ENCODE results near the gene MYO16. TPM values are rescaled to one million over a fixed set of nuclear protein-coding genes. Genes with fewer than 3 reads are reported as not detected.

MYO16 gene
- total RNA-seq, 3 donors from 2014 or later: 0.08 TPM; not detected in 2

- Mint-ChIP-seq H3K4me1 (ENCODE audit: low read depth) (peaks cover under 1% of the 10 kb centered on the region), H3K27me3 (ENCODE audit: low read depth) (peaks cover 6% of the 10 kb centered on the region), H3K9me3 (no peaks in the 10 kb centered on the region), H3K4me3 (no peak overlapping the region), H3K36me3 (ENCODE audit: insufficient read depth) (no peaks in the 10 kb centered on the region)
- DNase-seq (no peak), ATAC-seq (no peak)
Measured at GRCh38 chr13:109157275-109157674, 527.9 kb downstream of the MYO16 start.

DNA sequence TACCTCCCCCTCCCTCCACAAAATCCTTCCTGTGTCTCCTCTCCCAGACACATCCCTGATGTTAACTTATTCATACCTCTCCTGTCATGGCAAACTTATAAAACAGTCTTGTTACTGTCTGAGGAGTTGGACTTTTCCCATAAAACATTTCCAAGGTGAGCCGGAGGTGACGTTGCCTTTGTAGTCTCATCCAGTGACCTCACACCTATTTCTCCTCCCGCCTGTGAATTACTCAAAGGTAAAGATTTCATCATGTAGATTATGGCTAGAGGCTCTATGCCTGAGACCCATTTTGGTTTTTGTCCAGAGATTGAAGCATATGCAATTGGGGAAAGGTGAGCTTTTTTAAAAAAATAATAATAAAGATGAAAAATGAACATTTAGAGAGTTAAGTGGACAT, 529.0 kb downstream of the MYO16 start:
- Mint-ChIP-seq H3K36me3 (ENCODE audit: insufficient read depth) (no peaks in the 10 kb centered on the region), H3K9me3 (no peaks in the 10 kb centered on the region), H3K27me3 (ENCODE audit: low read depth) (peaks cover 6% of the 10 kb centered on the region), H3K4me1 (ENCODE audit: low read depth) (peaks cover 4% of the 10 kb centered on the region), H3K4me3 (no peak overlapping the region)
- DNase-seq (no peak), ATAC-seq (no peak)

DNA sequence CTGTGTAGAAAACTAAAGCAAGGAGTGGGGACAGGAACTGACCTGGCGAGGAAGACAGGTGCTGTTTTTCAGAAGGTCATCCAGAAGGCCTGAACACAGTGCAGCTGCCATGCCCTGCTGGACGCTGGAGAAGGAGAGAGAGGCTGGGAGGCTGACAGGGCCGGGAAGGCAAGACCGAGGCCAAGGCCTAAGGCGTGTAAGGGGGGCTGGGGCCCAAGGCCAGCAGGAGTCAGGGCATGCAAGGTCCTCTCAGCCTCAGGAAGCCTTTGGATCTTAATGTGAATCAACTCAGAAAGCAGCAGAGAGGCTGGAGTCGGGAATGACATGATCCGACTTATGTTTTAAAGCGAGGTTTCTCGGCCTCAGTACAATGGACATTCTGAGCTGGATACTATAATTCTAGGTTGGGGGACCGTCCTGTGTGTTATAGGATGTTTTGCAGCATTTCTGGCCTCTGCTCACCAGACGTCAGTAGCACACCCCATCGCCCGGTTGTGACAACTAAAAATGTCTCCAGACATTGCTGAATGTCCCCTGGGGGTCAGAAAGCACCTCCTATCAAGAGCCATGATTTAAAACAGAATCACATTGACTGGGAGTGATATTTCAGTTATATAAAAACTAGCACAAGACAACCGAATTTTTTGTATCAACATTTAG, 530.4 kb downstream of the MYO16 start:
- DNase-seq (no peak), ATAC-seq (no peak)
- H3K36me3 Mint-ChIP-seq (ENCODE audit: insufficient read depth): no peaks in the 10 kb centered on the region
- no peak overlapping the region for H3K4me3 Mint-ChIP-seq
- H3K27me3 Mint-ChIP-seq (ENCODE audit: low read depth): peaks cover 6% of the 10 kb centered on the region
- no peaks in the 10 kb centered on the region for H3K9me3 Mint-ChIP-seq
- peaks cover 4% of the 10 kb centered on the region for H3K4me1 Mint-ChIP-seq (ENCODE audit: low read depth)

DNA sequence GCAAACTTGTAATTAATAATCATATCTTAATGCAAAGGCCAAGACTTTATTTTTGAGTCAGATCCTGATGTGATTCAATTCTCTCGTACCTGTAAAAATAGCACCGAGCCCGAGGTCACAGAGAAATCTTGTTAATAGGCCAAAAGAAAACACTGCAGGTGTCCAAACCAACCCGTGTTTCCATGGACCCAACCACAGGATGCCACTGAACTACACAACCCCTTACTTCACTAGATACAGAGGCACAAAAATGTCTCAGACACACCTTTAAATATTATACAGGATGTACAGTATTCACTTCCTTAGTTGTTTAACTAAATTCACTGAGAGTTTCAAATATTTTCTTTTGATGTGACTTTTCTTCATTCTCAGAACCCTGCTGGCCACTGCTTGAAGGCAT, 530.9 kb downstream of the MYO16 start:
- H3K36me3 Mint-ChIP-seq (ENCODE audit: insufficient read depth): no peaks in the 10 kb centered on the region
- H3K27me3 Mint-ChIP-seq (ENCODE audit: low read depth): peaks cover 6% of the 10 kb centered on the region
- H3K4me1 Mint-ChIP-seq (ENCODE audit: low read depth): peaks cover 4% of the 10 kb centered on the region

GRCh38 chr13:109160887-109161669, 531.7 kb downstream of the MYO16 start:
- Mint-ChIP-seq H3K9me3 (no peaks in the 10 kb centered on the region), H3K27me3 (ENCODE audit: low read depth) (peaks cover 5% of the 10 kb centered on the region), H3K4me1 (ENCODE audit: low read depth) (peaks cover 4% of the 10 kb centered on the region), H3K4me3 (no peak overlapping the region), H3K36me3 (ENCODE audit: insufficient read depth) (no peaks in the 10 kb centered on the region)
- DNase-seq (no peak), ATAC-seq (no peak)

More for the DNA sequence above, 530.9 kb downstream of the MYO16 start:
- Mint-ChIP-seq H3K9me3 (no peaks in the 10 kb centered on the region), H3K4me3 (no peak overlapping the region)
- DNase-seq (no peak), ATAC-seq (no peak)

DNA sequence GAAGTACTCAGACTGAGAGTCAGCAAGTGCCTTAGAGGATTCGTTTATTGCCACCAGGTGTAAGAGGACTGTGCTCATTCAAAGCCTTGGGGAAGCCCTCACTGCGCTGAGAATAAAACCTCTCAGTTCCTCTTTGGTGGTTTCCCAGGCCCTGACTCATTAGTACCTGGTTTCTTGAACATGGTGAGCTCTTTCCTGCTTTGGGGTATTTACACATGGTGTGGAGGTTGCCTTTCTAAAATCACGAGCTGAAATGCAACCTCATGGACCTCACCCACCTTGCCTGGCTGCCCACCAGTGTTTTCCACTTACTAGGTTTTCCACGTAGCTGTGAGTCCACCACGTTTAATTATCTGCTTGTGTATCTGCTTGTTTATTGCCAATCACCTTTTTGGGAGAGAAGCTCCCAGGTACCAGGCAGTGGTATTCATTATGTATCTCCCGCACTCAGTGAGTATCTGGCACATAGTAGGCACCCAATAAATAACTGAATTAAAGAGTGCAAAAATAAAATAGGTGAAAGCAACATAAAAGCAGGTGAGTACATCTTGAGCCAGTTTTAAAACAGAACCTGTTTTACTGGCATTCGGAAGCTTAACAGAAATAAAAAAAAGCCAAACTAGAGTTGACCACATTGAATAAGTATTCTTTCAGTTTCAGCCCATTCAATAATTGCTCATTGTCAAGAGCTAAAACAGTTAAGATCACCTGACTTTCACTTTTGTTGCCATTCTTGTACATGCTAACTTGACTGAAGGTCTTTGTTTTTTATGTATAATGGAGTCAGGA, 533.0 kb downstream of the MYO16 start:
- Mint-ChIP-seq H3K27me3 (ENCODE audit: low read depth) (peaks cover 2% of the 10 kb centered on the region), H3K36me3 (ENCODE audit: insufficient read depth) (no peaks in the 10 kb centered on the region), H3K4me3 (no peak overlapping the region), H3K4me1 (ENCODE audit: low read depth) (peaks cover 4% of the 10 kb centered on the region), H3K9me3 (no peaks in the 10 kb centered on the region)
- DNase-seq (no peak), ATAC-seq (peak; percentile 85 to 89)

DNA sequence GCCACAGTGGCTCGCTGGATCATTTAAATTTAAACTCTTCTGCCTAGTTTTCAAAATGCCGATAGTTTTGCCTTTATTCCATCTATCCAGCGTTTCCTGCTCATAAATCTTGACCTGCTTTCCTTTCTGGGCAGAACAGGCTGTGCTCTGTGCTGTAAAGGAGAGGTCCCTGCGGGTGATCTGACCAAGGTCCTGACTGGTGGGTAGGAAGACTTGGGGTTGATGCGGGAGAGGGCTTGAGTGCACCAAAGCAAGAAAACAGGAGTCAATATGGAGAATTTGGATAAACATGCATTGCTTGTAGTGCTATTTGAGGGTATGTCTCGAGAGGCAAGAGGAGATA, 533.6 kb downstream of the MYO16 start:
- no peak for DNase-seq
- Mint-ChIP-seq H3K4me1 (ENCODE audit: low read depth) (peaks cover 4% of the 10 kb centered on the region), H3K4me3 (no peak overlapping the region), H3K27me3 (ENCODE audit: low read depth) (peaks cover 2% of the 10 kb centered on the region), H3K9me3 (no peaks in the 10 kb centered on the region), H3K36me3 (ENCODE audit: insufficient read depth) (no peaks in the 10 kb centered on the region)
- ATAC-seq: no peak

DNA sequence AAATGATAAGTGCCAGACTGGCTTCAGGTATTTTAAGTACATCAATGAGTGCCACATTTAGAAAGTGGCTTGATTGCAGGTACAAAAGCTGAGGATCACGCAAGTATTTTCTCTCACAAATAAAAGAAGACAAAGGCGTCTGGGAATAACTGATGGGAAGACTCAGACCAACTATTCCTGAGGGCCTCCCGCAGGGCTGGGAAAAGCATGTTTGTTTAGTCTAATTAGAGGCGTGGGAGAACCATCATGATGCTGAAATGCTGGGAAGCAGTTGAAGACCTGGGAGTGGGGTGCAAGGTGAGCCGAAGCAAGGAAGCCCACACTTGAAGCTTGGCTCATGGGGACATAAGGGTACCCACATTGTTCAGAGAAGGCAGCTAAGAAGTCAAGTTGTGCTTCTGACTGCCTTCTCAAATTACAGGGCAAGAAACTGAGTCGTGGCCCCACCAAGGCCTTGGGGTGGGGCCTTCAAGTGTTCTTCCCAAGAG, 536.0 kb downstream of the MYO16 start:
- DNase-seq: no peak
- Mint-ChIP-seq H3K27me3 (ENCODE audit: low read depth) (peaks cover 2% of the 10 kb centered on the region), H3K4me1 (ENCODE audit: low read depth) (peaks cover 4% of the 10 kb centered on the region), H3K36me3 (ENCODE audit: insufficient read depth) (no peaks in the 10 kb centered on the region), H3K9me3 (no peaks in the 10 kb centered on the region), H3K4me3 (no peak overlapping the region)
- no peak for ATAC-seq

DNA sequence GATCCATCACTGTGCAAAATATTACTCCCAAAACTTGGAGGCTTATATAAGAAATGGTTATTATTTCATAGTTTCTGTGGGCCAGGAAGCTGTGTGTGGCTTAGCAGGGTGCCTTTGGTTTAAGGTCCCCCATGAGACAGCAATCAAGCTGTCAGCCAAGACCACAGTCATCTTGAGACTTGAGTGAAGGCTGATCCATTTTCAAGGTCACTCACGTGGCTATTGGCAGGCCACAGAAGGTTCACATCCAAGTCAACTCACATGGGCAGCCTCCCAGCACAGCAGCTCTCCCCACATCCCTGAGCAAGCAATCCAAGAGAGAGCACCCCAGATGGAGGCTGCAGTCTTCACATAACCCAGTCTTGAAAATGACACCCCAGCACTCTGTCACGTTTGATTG, 537.4 kb downstream of the MYO16 start:
- H3K4me3 Mint-ChIP-seq: no peak overlapping the region
- peaks cover 2% of the 10 kb centered on the region for H3K27me3 Mint-ChIP-seq (ENCODE audit: low read depth)
- no peaks in the 10 kb centered on the region for H3K36me3 Mint-ChIP-seq (ENCODE audit: insufficient read depth)
- DNase-seq: no peak
- peaks cover 4% of the 10 kb centered on the region for H3K4me1 Mint-ChIP-seq (ENCODE audit: low read depth)
- no peaks in the 10 kb centered on the region for H3K9me3 Mint-ChIP-seq
- no peak for ATAC-seq

DNA sequence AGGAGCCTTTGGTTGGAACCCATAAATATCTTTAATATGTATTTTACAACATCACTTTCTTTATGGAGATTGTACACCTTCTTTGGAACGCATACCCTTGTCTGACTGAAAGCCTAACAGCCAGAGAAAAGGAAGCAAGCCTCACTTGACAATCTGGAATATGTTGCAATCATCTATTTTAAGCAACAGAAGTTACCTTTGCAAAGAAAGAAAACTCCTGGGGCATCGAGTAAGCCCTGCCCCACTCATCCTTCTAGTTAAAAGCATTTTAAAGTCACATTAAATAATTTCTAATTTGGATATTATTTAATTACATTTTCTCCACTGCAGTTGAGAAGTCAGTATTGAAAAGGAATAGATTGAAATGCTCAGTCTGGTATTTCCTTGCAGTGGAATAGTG, 542.7 kb downstream of the MYO16 start:
- Mint-ChIP-seq H3K4me3 (no peak overlapping the region), H3K4me1 (ENCODE audit: low read depth) (no peaks in the 10 kb centered on the region), H3K9me3 (no peaks in the 10 kb centered on the region), H3K27me3 (ENCODE audit: low read depth) (no peaks in the 10 kb centered on the region), H3K36me3 (ENCODE audit: insufficient read depth) (no peaks in the 10 kb centered on the region)
- no peak for DNase-seq
- ATAC-seq: no peak

DNA sequence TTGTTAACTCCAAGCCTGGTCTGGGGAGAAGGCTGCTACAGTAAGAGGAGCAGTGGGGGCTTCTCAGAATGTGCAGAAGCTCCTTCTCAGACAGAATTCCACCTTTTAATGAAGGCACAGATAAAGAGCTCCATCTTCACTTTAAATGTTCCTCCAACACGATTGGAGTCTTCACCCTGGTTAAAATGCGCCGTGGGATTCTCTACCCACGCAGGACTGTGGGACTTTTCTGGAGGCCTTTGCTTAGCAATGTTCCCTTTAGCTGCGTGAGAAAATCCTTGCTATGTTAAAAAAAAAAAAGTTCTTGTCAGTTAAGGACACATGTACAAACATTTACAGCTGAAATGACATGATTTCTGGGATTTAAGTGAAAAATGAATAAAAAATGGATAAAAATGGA, 546.3 kb downstream of the MYO16 start:
- Mint-ChIP-seq H3K27me3 (ENCODE audit: low read depth) (no peaks in the 10 kb centered on the region), H3K36me3 (ENCODE audit: insufficient read depth) (no peaks in the 10 kb centered on the region), H3K4me3 (no peak overlapping the region), H3K9me3 (no peaks in the 10 kb centered on the region), H3K4me1 (ENCODE audit: low read depth) (no peaks in the 10 kb centered on the region)
- DNase-seq (no peak), ATAC-seq (no peak)

DNA sequence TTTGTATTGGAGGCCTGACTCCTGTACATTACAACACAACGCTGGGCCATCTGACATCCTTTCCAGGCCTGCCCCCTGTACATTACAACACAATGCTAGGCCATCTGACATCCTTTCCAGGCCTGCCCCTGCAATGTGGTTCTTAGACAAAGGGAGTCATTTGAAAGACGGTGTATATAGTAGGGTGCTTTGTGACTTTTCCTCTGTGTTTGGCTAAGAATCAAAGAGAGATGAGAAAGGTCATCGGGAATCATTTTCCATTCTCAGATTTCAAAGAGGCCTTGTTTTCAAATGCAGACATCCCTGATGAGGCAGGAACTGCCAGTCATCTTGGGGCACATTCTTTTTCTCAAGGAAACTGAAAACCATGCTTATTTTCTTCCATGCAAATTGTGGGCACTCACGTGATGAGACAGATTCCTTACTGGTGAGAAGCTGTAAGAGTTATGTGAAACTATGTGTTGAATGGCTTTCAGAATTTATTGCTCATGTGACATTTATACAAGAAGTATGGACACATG, 551.6 kb downstream of the MYO16 start:
- Mint-ChIP-seq H3K27me3 (ENCODE audit: low read depth) (peaks cover 2% of the 10 kb centered on the region), H3K4me3 (no peak overlapping the region), H3K9me3 (no peaks in the 10 kb centered on the region), H3K4me1 (ENCODE audit: low read depth) (no peaks in the 10 kb centered on the region), H3K36me3 (ENCODE audit: insufficient read depth) (no peaks in the 10 kb centered on the region)
- DNase-seq (no peak), ATAC-seq (no peak)

GRCh38 chr13:109182777-109183465, 553.5 kb downstream of the MYO16 start:
- Mint-ChIP-seq H3K4me3 (no peak overlapping the region), H3K27me3 (ENCODE audit: low read depth) (peaks cover 7% of the 10 kb centered on the region), H3K36me3 (ENCODE audit: insufficient read depth) (no peaks in the 10 kb centered on the region), H3K9me3 (no peaks in the 10 kb centered on the region), H3K4me1 (ENCODE audit: low read depth) (no peaks in the 10 kb centered on the region)
- DNase-seq: no peak
- no peak for ATAC-seq

- no peaks in the 10 kb centered on the region for H3K36me3 Mint-ChIP-seq (ENCODE audit: insufficient read depth)
- peaks cover 10% of the 10 kb centered on the region for H3K27me3 Mint-ChIP-seq (ENCODE audit: low read depth)
- no peak overlapping the region for H3K4me3 Mint-ChIP-seq
- ATAC-seq (no peak), DNase-seq (no peak)
- H3K9me3 Mint-ChIP-seq: no peaks in the 10 kb centered on the region
- no peaks in the 10 kb centered on the region for H3K4me1 Mint-ChIP-seq (ENCODE audit: low read depth)
Measured at GRCh38 chr13:109191413-109191812, 562.0 kb downstream of the MYO16 start.

Data from activated T-cell treated with anti-CD3 and anti-CD28 coated beads, Interleukin-2, amount 50 U/mL, for 4 hours (primary cell).